ENCODE results near the gene ANKRD31. TPM values are rescaled to one million over a fixed set of nuclear protein-coding genes. Genes with fewer than 3 reads are reported as not detected.

The ANKRD31 gene
- total RNA-seq, 1 experiment from 2014 or later, result 0.11 TPM

DNA sequence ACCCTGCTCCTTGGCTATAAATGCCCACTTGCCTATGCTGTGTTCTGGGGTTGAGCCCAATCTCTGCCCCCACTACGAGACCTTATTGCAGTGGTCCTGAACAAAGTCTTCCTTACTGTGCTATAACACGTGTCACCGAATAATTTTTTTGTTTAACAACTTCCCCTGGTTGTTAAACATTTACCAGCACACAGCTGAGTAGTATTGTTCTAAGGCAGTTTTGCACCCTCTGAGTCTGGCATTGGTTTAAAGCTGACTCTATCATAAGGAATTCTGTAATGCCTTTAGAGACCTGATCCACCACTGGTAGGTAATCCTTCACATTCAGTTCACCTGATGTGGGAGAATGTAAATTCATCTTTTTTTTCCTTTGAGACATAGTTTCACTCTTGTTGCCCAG, 25.6 kb upstream of the ANKRD31 start:
- H3K36me3 Mint-ChIP-seq (ENCODE audit: insufficient read depth in 1 of 3, low read depth in 3 of 3), result no peaks in the 10 kb centered on the region
- Histone ChIP-seq H2BK12ac (ENCODE audit: insufficient read length, low read depth, low read length) (no peak overlapping the region), H2AK5ac (ENCODE audit: insufficient read length, low read length) (no peak overlapping the region), H3K27me3 (ENCODE audit: insufficient read depth, low read length) (no peaks in the 10 kb centered on the region), H4K91ac (ENCODE audit: insufficient read length, low read depth, low read length) (no peak overlapping the region), H3K4ac (ENCODE audit: low read depth, low read length) (no peak overlapping the region), H2BK20ac (ENCODE audit: low read depth, low read length, poor library complexity, severe bottlenecking) (no peak overlapping the region), H3K23me2 (ENCODE audit: insufficient read length, low read depth, low read length, poor library complexity, severe bottlenecking) (no peaks in the 10 kb centered on the region), H2BK5ac (ENCODE audit: insufficient read length, low read length) (no peak overlapping the region), H3K27ac (ENCODE audit: insufficient read length, low read depth, low read length) (no peak overlapping the region), H3K4me1 (ENCODE audit: insufficient read depth, low read length) (no peaks in the 10 kb centered on the region), H3K4me2 (ENCODE audit: insufficient read depth, insufficient read length, low read length) (no peak overlapping the region), H3K56ac (ENCODE audit: insufficient read length, low read depth, low read length) (no peak overlapping the region), H3T11ph (ENCODE audit: low read length) (no peak overlapping the region), H4K20me1 (ENCODE audit: control insufficient read depth, insufficient read depth, insufficient read length) (no peaks in the 10 kb centered on the region), H3K23ac (ENCODE audit: insufficient read length, low read depth, low read length) (no peak overlapping the region), H2AFZ (ENCODE audit: low read length) (no peak overlapping the region), H3K9ac (ENCODE audit: extremely low read depth, insufficient read length, low read length) (no peak overlapping the region), H2BK120ac (ENCODE audit: low read depth, low read length, poor library complexity, severe bottlenecking) (no peak overlapping the region), H4K5ac (ENCODE audit: insufficient read length, low read depth, low read length) (no peak overlapping the region), H3K9me3 (ENCODE audit: control insufficient read depth, low read depth, low read length) (no peaks in the 10 kb centered on the region), H3K18ac (ENCODE audit: insufficient read length, low read depth, low read length) (no peak overlapping the region), H4K8ac (replicated peaks; ENCODE audit: insufficient read length, low read depth, low read length) (no peak overlapping the region), H3K79me1 (ENCODE audit: insufficient read depth, low read depth, low read length, poor library complexity, severe bottlenecking) (no peaks in the 10 kb centered on the region), H2BK15ac (ENCODE audit: low read depth, low read length) (no peak overlapping the region), H3K79me2 (ENCODE audit: insufficient read depth, low read length) (no peaks in the 10 kb centered on the region), H3K14ac (ENCODE audit: insufficient read depth, low read length) (no peak overlapping the region)
- H3K27me3 Mint-ChIP-seq (ENCODE audit: low read depth), result no peaks in the 10 kb centered on the region
- WGBS (ENCODE audit: extremely low coverage, insufficient read length, low lambda C conversion rate), result no CpG with 5 or more reads among the region's 3 CpGs
- H3K4me3 Mint-ChIP-seq, result no peak overlapping the region
- no peak for DNase-seq
- peaks cover 0 to 3% of the 10 kb centered on the region in 2 experiments; a peak in 2 of 5 replicates for H3K9me3 Mint-ChIP-seq
- H3K4me1 Mint-ChIP-seq, result no peaks in the 10 kb centered on the region
- H3K27ac Mint-ChIP-seq, result no peak overlapping the region
- TF ChIP-seq, protein P1, sequence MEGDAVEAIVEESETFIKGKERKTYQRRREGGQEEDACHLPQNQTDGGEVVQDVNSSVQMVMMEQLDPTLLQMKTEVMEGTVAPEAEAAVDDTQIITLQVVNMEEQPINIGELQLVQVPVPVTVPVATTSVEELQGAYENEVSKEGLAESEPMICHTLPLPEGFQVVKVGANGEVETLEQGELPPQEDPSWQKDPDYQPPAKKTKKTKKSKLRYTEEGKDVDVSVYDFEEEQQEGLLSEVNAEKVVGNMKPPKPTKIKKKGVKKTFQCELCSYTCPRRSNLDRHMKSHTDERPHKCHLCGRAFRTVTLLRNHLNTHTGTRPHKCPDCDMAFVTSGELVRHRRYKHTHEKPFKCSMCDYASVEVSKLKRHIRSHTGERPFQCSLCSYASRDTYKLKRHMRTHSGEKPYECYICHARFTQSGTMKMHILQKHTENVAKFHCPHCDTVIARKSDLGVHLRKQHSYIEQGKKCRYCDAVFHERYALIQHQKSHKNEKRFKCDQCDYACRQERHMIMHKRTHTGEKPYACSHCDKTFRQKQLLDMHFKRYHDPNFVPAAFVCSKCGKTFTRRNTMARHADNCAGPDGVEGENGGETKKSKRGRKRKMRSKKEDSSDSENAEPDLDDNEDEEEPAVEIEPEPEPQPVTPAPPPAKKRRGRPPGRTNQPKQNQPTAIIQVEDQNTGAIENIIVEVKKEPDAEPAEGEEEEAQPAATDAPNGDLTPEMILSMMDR (conservative IDR thresholded peaks at IDR 0.05), result no peak
